Measurements from ENCODE around the gene SLC26A1.

SLC26A1 gene

DNA sequence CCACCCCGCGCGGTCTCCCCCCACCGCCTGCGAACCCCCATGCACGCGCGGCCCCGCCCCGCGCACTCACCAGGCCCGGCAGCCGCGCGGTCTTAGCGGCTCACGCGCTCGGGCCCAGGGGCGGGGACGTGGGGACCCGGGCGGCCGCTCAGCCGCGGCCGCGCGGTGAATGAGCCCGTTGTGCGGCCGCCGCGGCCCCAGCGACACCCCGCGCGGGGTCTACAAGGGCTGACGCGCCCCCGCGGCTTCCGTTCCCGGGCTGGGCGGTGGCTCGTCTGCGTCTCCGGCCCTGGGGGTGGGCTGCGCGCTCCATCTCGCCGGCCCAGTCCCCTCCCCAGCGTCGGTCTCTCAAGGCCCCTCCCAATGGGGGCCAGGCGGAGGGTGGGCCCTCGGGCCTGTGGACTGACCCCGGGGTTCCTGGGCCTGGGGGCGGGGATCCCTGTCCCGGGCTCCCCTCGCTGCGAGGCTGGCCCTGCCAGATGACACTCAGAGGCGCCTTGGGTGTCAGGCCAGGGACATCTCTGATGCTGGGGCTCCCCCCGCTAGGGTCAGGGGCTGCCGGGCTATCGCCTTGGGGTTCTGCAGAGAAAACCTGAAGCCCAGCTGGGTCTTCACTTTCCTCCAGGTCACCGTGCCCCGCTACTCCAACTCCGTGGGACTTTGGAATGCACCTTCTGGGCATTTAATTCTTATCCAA lies 4.3 kb upstream of the SLC26A1 start:
- DNase-seq = no peak

DNA sequence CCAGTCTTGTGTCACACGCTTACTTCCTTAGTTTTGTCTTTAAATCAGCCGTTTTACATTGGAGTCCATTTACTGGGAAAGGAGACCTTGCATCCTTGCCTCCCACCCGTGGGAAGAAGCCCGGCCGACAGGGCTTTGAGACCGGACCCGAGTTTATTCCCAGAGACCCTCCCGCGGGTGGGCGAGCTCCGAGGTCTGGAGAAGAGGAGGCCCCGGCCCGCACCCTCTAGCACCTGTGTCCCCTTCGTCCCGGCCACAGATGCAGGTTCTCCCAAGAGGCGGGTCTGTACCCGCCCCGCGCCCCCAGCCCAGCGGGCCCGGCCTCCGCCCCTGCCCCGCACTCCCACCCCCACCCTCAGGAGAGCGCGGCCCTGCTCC lies 3.8 kb upstream of the SLC26A1 start:
- DNase-seq = no peak

DNA sequence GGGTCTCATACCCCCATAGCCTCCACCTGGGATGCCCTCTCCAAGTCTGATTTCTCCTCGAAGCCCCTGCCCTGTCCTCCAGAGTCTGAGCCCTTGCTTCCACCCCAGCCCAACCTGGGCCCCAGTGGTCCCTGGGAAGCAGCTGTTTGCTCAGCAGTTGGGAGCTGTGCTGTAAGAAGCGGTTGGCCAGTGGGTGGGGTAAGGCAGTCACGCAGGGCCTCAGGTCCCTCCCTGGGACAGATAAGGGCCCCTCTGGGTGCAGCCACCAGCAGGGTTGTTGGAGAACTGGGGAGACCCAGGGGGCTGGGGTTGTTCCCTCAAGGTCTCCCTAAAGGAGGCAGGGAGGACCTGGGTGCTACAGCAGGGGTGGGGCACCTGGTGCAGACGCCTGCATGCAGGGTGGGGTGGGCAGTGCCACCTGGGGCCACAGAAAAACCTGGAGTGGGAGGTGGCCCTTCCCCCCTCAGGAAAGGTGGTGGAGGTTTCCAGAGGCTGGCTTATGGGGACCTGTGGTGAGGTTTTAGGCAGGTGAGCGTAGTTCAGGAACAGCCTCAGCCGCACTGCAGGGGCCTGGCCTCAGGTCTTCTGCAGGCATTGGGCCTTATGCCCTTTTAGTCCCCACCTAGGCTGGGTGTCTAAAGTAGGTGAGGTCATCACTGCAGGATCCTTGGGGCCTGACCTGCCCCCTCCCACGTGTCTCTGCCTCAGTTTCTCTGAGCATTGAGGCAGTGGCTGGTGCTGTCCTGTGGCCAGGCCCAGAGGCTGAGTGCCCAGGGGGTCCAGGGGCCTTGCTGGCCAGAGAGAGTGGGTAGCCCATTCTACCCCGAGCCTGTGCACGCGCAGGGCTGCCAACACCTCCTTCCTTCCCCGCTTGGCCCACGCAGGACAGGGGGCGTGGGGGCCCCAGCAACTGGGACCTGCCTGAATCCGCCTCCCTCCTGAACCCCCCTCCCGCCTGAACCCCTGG lies 3.1 kb upstream of the SLC26A1 start:
- DNase-seq = no peak

DNA sequence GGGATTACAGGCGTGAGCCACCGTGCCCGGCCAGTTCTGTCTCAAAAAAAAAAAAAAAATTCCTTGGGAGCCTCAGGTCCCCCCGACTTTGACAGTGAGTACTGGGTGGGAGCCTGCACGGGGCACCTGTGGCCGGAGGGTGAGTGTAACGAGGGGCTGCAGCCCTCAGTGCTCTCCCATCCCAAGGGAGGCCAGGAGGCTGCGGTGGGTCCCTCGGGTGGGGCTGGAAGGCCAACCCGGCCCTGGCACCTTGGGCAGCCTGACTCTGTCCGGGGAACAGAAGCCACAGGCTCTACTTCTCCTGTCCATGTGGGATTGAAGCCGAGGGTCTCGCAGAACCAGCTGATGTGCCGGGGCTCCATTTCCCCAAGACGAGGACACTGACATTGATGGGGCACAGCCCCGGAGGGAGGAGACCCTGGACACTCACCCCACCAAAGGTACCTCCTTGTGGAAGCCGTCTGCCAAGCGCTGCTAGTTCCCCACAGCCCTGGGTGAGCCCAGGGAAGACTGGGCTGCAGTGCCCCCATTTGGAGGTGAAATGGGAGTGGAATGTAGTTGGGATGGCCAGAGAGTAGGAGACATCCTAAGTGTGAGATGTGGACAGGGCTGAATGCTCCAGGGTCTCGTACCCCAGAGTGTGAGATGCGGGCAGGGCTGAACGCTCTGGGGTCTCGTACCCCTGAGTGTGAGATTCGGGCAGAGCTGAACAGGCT lies 2.3 kb upstream of the SLC26A1 start:
- no peak for DNase-seq

DNA sequence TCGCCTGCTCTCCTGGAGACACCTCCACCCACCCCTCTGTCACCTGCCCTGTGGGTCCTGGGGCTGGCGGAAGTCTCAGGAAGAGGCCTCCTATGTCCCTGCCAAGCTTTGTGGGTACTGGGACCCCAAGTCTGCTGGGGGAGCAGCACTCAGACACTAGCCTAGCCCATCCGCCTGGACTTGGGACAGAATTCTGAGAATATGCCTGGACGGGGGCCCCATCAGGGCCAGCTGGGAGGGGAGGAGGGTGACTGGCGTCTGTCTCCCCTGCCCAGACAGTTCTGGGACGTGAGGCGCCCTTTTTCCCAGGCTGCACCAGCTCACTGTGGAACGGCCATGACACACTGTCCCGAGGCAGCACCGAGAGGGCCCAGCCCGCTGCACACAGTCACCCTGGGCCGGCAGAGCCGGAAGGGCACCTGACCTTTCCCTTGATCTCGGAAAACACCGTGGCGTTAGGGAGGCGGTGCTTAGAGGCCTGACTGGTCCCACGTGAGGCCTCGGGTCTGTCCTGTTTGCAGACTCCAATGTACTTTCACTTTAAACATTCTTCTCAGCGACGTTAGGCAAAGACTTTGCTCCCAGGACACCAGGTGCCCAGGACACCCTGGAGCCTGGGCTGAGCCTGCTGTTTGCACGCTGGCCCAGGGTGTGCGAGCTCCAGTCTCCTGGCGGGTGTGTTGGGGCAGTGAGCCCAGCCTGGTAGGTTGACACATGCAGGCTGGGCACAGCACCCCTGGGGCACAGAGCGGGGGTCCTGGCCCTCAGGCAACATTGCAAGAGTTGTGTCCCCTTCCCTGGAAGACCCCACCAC lies 700 bp downstream of the SLC26A1 start:
- no peak for DNase-seq

DNA sequence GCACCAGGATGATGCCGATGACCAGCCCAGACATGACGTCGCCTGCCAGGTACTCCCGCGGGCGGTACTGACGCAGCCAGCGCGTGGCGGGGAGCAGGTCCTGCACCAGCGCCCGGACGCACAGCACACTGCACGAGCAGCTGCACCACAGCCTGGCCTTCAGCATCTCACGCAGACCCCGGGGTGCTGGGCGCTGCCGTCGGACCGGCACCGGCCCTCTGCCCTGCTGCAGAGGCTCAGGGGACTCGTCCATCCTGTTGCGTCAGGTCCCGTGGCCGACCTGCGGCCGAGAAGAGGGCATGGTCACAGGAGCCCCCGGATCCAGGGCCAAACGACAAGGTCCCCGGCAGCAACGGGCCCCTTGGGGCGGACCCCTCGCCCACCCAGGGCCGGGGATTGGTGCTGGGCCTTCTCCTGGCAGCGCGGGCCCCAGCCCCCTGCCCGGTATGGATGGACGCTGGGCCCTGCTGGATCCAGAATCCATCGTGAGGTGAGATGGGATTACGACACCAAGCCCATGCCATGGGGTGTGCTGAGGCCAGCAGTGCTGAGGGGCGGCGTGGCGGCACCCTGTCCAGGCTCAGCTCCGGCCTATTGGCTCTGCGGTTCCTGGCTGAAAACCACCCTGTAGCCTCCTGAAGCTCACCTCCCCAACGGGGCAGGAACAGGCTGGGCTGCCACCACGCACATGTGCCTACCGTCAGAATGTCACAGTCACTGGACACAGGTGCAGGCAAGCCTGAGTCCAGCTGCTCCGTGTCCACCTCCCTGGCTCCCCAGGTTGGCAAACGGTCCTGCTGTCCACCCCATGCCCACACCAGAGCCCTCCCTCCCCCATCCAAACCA lies 1.5 kb downstream of the SLC26A1 start:
- DNase-seq = no peak

DNA sequence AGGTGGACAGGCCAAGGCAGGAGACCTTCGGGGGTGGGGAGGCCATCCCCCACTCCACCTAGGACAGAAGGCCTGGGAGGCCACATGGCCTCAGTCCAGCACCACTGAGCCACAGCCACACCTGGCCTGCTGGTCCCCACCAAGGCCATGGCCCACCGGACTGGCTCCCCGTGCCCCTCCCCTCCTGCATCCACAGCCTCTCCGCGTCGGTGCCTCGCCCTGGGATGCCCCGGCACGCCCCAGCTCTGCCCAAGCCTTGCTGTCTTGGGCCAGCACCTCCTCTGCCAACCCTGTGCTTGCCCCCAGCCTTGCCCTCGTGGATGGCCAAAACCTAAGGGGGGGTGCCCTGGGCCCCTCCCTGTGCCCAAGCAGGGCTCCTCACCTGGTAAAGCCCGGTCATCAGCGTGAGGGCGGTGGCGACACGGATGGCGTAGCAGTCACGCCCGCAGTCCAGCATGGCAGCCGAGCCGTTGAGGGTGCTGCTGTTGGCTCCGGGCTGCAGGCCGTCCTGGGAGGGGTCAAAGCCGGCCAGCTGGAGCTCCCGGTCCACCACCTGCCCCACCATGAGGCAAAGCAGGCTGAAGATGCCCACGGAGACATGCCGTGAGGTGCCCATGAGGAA lies 2.3 kb downstream of the SLC26A1 start:
- no peak for DNase-seq

DNA sequence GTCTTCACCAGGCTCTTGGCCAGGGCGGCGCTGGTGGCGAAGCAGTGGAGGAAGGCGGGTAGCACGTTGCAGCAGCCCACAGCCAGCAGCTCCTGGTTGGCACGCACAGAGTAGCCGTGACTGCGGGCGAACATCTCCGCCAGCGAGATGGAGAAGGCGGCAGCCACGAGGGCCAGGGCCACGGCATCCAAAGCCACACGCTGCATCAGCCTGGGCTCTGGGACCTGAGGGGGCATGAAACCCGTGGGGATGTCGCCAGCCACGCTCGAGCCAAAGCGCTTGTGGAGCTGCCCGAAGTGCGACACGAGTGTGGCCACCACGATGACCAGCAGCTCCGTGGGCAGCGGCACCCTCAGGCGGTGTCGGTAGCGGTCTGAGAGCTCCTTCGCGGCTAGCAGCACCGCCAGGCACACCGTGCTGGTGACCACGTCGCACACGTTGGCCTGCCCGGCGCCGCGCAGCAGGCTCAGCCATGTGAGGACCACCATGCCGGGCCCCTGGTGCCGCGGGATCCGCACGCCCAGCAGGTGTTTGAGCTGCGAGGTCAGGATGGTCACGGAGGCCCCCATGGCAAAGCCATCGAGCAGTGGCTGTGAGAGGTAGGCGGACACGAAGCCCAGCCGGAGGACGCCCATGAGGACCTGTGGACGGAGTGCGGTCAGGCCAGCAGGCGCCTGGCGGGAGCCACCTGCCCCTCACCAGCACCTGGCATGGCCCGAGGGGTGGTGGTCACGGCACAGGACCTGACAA lies 3.3 kb downstream of the SLC26A1 start:
- DNase-seq = no peak

DNA sequence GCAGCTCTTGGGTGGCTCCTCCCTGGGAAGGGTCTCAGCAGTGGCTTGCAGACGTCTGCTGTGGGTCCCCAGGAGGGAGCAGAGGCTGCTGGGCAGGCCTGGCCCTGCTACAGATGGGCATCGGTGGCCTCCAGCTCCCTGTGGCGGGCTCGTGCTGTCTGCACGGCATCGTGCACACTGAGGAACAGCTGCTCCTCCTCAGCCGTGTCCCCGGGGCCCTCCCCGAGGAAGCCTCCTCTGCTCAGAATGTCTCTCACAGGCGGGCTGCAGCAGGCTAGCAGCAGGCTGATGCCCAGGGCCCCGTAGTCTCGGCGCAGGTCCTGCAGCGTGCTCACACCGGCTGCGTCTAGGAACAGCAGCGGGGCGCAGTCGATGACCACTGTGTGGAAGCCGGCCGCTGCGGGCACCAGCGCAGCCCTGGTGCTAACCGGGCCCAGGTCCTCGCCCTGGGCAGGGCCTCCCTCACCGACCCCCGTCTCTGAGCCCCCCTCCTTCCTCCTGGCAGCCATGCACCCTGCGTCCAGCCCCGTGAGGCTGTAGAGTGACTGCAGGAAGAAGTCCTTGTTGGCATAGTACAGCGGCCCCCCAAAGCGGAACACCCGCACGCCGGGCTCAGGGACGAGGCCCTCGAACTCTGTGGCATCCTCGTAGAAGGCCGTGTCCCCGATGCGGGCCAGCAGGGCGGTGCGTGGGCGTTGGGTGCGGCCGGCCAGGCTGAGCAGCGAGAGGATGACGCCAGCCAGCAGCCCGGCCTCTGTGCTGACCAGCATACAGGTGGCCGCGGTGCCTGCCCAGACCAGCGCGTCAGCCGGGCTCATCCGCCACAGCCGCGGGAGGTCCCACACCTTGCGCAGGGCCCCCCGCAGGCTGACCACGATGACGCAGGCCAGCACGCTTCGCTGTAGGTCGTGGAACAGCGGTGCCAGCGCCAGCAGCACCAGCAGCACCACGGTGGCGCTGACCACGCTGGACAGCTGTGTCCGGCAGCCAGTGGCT lies 4.2 kb downstream of the SLC26A1 start:
- no peak for DNase-seq

DNA sequence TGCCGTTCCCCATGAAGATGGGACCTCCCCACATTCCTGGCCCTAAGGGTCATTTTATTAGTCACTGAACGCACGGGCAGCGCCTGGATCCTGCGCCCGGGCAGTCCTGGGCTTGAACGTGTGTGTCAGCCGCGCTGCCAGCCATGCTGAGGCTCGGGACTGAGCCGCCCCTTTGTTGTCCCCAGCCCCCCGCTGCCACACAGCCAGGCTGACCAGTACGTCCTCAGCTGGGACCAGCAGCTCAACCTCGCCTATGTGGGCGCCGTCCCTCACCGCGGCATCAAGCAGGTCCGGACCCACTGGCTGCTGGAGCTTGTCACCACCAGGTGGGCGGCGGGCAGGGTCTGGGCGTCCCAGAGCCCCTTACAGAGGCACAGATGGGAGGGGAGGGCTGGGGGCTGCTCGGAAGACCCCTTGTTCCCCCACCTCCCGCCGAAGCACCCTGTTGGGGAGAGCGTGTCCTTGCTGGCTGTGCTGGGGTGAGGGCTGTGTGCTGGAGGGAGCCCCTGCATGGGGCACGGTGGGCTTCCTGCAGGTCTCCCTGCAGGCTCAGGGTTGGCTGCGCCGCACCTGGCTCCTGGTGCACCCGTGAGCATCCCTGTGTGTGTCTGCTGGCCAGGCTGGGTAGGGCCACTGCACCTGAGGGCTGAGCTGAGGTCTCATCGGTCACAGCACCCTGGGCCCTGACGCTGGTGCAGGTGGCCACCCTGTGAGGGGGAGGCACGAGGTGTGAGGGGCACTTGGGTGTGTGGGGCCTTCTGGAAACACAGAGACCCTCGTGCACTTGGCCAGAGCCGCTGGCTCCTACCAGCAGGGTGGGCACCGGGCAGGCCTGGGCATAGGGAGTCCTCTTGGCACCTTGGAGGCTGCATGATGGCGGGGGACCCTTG lies 5.3 kb downstream of the SLC26A1 start:
- no peak for DNase-seq

DNA sequence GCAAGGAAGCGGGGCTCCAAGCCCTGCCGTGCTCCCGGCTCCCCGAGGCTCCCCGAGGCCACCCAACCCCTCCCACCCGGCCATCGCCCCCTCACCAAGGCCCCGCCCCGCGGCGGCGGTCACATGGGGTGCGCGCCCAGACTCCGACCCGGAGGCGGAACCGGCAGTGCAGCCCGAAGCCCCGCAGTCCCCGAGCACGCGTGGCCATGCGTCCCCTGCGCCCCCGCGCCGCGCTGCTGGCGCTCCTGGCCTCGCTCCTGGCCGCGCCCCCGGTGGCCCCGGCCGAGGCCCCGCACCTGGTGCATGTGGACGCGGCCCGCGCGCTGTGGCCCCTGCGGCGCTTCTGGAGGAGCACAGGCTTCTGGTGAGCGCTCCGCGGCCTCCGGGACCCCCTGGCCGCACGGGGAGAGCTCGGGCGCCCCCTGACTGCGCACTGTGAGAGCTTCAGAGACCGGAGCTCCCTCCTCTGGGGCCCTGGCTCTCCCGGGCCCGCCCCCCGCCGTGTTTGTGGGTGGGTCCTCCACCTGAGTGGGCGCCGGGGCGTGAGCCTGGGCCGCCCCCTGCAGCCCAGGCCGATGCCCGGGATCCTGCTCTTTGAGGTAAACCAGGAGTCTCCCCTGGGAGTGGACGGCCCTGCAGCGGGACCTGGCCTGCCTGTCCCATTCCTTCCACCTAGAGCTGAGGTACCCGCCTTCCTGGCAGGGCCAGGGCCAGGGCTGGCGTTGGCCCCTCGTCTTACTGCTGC lies 6.2 kb downstream of the SLC26A1 start, which contains the start of gene IDUA:
IDUA (plus strand) TSS at position 166 of the 745 bp plus-strand sequence; CDS start at position 207, 41 bp downstream.
- peak; percentile 88 for DNase-seq

DNA sequence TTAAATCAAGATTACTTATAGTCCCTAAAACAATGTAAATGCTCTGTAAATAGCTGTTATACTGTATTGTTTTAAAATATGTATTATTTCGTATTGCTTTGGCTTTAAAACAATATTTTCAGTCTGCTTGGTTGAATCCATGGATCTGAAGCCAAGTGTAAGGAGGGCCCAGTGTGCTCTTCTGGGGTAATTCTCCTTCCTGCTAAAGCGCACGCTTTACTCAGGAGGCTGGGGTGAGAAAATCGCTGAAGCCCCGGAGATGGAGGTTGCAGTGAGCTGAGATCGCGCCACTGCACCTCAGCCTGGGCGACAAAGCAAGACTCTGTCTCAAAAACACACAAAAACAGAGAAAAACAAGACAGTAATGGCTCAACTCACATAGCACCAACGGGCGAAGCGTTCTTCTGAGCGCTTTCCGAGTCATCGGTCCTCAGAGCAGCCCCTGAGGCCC lies 6.8 kb downstream of the SLC26A1 start:
- no peak for DNase-seq

DNA sequence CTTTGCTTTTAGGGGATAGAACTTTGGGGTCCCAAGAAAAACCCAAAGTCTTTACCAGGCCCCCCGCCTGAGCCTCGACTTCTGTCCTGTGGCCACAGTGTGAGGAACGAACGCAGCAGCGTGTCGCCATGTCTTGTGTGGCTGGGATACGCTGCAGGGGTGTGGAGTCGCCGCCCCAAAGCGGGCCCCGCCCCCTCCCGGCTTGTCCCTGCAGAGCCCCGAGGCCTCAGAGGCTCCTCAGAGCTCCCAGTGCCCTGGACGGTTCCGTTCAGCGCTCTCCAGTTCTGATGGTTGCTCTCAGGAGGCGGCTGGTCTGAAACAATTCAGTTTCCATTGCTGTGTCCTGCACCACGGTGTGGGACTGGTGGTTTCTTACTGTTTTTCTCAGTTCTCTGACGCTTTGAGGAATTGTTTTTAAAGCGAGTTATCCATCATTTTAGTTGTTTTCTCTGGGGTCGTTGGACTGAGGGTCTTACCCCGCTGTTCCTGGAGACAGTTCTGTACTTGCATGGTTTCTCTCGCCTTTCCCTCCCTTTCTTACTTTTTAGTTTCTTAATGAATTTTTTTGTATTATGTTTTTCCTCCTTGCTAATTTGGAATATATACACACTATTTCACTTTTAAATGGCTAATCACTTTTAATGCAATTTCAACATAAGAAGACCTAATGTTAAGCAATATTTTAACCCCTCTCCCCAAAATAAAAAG lies 7.9 kb downstream of the SLC26A1 start:
- peak; percentile 85 for DNase-seq

DNA sequence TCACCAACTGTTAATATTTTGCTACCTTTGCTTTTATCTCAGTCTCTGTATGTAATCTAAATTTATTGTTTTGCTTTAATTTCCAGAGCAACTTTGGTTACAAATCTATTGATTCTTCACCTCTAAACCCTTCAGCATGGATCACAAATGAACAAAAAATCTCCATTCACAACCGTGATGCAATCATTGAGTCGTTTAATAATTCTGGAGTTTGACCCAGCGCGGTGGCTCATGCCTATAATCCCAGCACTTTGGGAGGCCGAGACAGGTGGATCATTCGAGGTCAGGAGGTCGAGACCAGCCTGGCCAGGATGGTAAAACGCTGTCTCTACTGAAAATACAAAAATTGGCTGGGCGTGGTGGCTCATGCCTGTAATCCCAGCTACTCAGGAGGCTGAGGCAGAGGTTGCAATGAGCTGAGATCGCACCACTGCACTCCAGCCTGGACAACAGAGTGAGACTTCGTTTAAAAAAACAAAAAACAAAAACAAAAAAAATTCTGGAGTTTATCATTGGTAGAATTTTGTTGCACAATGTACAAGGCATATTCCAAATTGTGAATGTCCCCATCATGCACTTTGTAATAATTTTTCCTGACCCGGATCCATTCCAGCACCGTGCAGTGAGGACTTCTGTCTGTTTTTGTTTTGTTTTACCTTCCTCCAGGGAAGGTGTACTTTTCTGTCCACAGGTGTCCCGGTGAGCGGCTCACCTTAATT lies 8.7 kb downstream of the SLC26A1 start:
- no peak for DNase-seq

DNA sequence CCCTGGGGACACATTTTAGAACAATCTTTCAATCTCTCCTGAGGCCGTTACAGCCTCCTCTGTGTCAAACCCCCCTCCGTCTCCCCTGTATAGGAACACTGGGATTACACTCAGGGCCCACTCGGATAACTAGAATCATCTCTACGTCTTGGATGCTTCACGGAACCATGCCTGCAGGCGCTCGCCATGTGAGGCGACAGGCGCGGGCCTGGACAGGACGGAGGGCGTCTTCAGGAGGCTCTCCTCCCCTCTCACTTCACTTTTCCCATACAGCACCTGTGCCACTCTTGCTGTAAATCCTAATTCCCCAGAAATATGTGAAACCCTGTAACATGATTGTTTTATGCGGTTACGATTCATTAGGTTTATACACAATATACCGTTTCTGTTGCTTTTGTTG lies 10.4 kb downstream of the SLC26A1 start:
- DNase-seq = no peak

DNA sequence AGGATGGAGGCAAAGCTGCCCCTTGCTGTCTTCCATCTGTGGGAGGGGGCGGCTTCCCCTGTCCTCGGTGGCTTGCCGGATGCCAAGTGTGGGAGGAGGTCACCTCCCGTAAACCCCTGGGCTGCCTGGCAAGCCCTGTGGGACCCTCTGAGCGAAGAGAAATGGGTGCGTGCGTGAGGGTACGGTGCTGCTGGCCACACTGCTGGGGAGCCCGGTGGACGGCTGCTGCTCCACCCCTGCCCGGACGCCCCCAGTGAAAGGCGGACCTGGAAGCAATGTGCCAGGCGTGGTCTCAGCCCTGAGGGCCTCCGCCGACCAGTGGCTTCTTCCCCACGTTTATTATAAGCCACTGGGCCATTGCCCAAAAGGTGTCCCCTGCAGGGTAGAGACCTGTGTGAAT lies 10.9 kb downstream of the SLC26A1 start:
- no peak for DNase-seq
